OCI-LY7 (cell line): Measurements from ENCODE around the gene MRPS18A.

ENCODE experiments used
- CTCF ChIP-seq: fragments of 200-600 bp; sonication (generic); conservative IDR thresholded peaks from 2 replicates; pipeline ENCODE4 v1.5.1; 2014; ENCODE audit warnings: mild to moderate bottlenecking, antibody characterized with exemption, low read length, moderate library complexity, mixed read lengths
- EZH2phosphoT487 ChIP-seq: fragments of 200-600 bp; sonication (generic); IDR thresholded peaks from 2 replicates; pipeline ENCODE4 v1.6.1; 2018; ENCODE audit warnings: low read depth, borderline replicate concordance, mild to moderate bottlenecking, mixed run types, antibody characterized with exemption, low read length, moderate library complexity, mixed read lengths

- TF ChIP-seq CTCF, result no peak
- no peak for TF ChIP-seq EZH2phosphoT487
Observed at GRCh38 chr6:43625393-43625992, 62.1 kb downstream of the MRPS18A start.
